ENCODE data around the gene MCOLN1.

The MCOLN1 gene

DNA sequence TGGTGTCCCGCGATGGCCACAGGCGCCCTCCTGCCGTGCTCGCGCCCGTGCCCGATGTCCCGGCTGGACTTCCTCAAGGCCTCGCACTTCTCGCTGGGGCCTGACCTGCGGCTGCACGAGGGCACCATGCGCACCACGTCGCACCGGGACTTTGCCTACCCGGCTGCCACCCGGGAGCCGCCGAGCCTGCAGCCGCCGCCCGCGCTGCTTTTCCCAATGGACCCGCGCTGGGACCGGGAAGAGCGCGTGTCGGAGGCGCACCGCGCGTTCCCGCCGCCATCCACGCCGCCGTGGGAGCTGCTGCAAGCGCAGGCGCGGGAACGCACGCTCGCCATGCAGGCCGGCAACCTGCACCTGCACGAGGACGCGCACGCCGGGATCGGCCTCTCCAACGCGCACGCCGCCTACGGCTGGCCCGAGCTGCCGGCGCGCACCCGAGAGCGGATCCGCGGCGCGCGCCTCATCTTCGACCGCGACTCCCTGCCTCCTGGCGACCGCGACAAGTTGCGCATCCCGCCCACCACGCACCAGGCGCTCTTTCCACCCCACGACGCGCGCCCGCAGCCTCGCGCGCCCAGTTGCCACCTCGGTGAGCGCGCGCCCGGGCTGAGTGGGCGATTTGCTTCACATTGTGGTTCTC lies 21.5 kb upstream of the MCOLN1 start:
- DNase-seq (ENCODE audit: low read depth), result no peak
- H3K4me3 ChIP-seq (ENCODE audit: low read depth, low read length), result peak overlapping the region; percentile 43
- TF ChIP-seq, protein P1, sequence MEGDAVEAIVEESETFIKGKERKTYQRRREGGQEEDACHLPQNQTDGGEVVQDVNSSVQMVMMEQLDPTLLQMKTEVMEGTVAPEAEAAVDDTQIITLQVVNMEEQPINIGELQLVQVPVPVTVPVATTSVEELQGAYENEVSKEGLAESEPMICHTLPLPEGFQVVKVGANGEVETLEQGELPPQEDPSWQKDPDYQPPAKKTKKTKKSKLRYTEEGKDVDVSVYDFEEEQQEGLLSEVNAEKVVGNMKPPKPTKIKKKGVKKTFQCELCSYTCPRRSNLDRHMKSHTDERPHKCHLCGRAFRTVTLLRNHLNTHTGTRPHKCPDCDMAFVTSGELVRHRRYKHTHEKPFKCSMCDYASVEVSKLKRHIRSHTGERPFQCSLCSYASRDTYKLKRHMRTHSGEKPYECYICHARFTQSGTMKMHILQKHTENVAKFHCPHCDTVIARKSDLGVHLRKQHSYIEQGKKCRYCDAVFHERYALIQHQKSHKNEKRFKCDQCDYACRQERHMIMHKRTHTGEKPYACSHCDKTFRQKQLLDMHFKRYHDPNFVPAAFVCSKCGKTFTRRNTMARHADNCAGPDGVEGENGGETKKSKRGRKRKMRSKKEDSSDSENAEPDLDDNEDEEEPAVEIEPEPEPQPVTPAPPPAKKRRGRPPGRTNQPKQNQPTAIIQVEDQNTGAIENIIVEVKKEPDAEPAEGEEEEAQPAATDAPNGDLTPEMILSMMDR (IDR thresholded peaks at IDR 0.05; ENCODE audit: low read depth, low read length, missing control alignments), result no peak

DNA sequence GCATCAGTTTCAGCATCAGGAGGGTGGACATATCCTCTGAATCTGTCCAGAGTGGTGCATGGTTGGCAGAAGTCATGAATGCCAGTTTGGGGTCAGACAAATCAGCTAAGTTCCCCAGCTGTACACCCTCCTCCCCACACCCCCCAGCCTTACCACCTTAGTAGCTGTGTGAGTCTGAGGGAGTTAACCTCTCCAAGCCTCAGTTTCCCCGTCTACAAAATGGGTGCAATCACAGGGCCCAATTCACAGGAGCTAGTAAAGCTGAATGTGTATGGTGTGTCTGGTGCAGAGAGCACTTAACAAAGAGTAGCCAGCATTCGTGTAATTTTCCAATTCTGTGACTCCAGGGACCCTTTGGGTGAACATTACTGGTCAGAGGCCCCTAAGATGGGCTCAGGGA lies 19.9 kb upstream of the MCOLN1 start:
- TF ChIP-seq, protein P1 (IDR thresholded peaks at IDR 0.05; ENCODE audit: low read depth, low read length, missing control alignments), result no peak
- no peak for DNase-seq (ENCODE audit: low read depth)
- H3K4me3 ChIP-seq (ENCODE audit: low read depth, low read length), result no peak overlapping the region

DNA sequence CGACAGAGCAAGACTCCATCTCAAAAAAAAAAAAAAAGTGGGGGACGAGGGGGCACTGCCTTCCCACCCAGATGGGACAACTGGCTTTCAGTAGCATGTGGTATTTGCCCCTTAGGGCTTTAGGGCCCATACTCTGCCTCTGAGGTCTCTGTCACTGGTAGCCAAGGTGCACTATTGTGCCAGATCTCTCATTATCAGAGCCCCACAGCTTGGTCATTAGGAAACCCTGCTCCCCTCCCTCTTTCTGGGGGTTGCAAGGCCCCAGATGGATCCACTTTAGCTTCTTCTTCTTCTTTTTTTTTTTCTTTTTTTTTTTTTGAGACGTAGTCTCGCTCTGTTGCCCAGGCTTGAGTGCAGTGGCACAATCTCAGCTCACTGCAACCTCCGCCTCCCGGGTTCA lies 17.7 kb upstream of the MCOLN1 start:
- TF ChIP-seq, protein P1 (IDR thresholded peaks at IDR 0.05; ENCODE audit: low read depth, low read length, missing control alignments), result no peak
- H3K4me3 ChIP-seq (ENCODE audit: low read depth, low read length), result no peak overlapping the region
- DNase-seq (ENCODE audit: low read depth), result no peak

DNA sequence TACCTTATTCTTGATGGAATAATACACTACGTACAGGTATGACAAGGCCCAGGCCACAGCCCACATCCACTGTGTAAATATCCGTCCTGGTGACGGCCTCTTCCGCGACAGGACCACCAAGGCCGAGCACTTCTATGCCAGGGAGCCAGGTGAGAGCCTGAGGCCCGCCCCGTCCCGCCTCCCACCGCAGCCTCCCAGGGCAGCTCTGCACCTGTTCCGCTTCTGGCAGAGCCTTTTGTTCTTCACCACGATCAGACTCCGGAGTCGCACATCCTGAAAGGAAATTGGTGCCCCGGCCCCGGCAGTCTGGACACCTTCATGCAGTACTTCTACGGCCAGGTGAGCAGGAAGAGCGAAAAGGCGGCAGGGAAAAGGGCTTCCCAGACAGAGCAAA lies 17.1 kb upstream of the MCOLN1 start:
- TF ChIP-seq, protein P1 (IDR thresholded peaks at IDR 0.05; ENCODE audit: low read depth, low read length, missing control alignments), result no peak
- DNase-seq (ENCODE audit: low read depth), result no peak
- H3K4me3 ChIP-seq (ENCODE audit: low read depth, low read length), result no peak overlapping the region

DNA sequence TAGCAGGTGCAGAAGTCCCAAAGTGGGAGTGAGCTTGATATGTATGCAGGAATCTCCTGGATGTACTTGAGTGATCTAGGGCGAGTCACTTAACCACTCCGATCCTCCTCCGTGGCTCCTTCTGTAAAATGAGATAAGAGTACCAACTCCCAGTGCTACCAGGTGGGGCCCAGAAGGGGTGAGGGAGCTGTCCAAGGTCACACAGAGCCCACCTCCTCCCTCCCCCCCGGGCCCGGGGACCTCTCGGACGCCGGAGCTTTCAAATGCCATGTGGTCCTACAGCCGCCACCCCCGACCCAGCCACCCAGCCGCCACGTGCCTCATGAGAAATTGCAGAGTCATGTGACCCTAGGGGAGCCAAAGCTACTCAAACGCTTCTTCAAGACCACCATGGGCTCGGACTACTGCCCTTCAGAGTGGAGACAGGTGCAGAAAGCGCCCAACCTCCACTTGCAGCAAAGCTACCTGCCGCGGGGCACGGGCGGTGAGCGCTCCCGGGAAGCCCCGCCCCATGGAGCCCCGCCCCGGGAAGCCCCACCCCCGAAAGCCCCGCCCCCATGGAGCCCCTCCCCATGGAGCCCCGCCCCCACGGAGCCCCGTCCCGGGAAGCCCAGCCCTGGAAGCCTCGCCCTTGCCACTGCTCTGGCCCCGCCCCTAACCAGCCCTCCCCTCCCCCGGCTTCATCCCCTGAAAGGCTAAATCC lies 16.6 kb upstream of the MCOLN1 start:
- TF ChIP-seq, protein P1 (IDR thresholded peaks at IDR 0.05; ENCODE audit: low read depth, low read length, missing control alignments), result no peak
- no peak overlapping the region for H3K4me3 ChIP-seq (ENCODE audit: low read depth, low read length)
- DNase-seq (ENCODE audit: low read depth), result no peak

DNA sequence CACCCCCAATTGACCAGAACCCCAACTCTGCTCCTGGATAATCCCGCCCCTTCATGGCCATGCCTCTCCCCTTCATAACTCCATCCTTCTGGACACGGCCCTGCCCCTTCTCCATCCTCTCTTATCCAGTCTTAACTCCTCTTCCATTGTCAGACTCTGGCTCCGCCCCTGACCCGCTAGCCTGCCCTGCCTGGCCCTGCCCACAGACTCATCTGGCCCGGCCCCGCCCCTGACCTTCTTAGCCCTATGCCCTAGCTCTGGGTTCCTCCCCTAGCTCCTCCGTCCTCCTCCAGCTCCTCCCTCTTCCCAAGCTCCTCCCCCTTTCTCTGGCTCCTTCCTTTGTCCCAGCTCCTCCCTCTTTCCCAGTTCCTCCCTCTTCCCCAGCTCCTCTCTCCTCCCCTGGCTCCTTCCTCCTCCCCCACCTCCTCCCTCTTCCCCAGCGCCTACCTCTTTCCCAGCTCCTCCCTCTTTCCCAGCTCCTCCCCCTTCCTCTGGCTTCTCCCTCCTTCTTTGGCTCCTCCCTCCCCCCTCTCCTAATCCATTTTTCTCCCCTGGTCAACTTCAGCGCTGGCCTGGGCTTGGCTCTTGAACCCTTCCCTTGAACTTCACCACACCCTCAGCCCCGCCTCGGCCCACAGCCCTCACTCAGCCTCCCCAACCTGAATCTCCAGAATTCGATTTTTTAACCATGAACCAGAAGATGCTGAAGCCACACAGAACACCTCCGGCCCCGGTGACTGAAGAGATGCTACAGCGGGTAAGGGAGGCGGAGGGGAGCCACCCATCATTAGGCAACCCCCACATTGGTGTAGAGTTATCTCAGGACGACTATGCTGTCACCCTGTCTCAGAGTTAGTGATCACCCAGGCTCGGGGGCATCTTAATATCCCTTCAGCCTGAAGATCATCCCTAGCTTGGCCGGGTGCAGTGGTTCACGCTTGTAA lies 15.8 kb upstream of the MCOLN1 start:
- no peak for DNase-seq (ENCODE audit: low read depth)
- no peak overlapping the region for H3K4me3 ChIP-seq (ENCODE audit: low read depth, low read length)
- TF ChIP-seq, protein P1 (IDR thresholded peaks at IDR 0.05; ENCODE audit: low read depth, low read length, missing control alignments), result no peak
